NCI-H524 treated with DMSO at 0.1 percent for 48 hours (cell line): ENCODE measurements around the gene DNMT1.

ENCODE experiments used
- DNase-seq: peaks from one replicate; lab custom pipeline; 2025; lab: John Stamatoyannopoulos, UW

The DNMT1 gene

GRCh38 chr19:10093295-10094186, 101.2 kb downstream of the DNMT1 start:
- DNase-seq: no peak

GRCh38 chr19:10092648-10093294, 102.0 kb downstream of the DNMT1 start:
- no peak for DNase-seq

GRCh38 chr19:10091895-10092641, 102.7 kb downstream of the DNMT1 start:
- no peak for DNase-seq

- no peak for DNase-seq
Observed at GRCh38 chr19:10091370-10091687, 103.4 kb downstream of the DNMT1 start.

GRCh38 chr19:10089801-10090375, 104.9 kb downstream of the DNMT1 start:
- DNase-seq: no peak

- DNase-seq: no peak
Observed at GRCh38 chr19:10088949-10089554, 105.7 kb downstream of the DNMT1 start.

- DNase-seq: no peak
Observed at GRCh38 chr19:10087296-10088061, 107.3 kb downstream of the DNMT1 start.

- DNase-seq: no peak
Observed at GRCh38 chr19:10086591-10087192, 108.1 kb downstream of the DNMT1 start.

- DNase-seq: no peak
Observed at GRCh38 chr19:10085641-10086590, 108.8 kb downstream of the DNMT1 start, which contains the start of gene SHFL. SHFL (plus strand) TSS chr19:10086317; CDS start chr19:10086428, 111 bp downstream.

GRCh38 chr19:10084803-10085202, 110.0 kb downstream of the DNMT1 start:
- no peak for DNase-seq

- no peak for DNase-seq
Observed at GRCh38 chr19:10083911-10084310, 110.8 kb downstream of the DNMT1 start.
